Osteoblast (primary cell): ENCODE results near the gene GRM8. TPM values are rescaled to one million over a fixed set of nuclear protein-coding genes. Genes with fewer than 3 reads are reported as not detected.
A peak's percentile ranks its signal among the peaks of the same experiment; 100 is the strongest.

Experiments
- DNase-seq: peaks from one replicate; pipeline ENCODE4 v3.0.0; 2011; ENCODE audit warnings: low spot score, mixed read lengths; ENCODE audit not compliant: insufficient read length; ENCODE audit errors: missing footprints
- H2AFZ ChIP-seq: 2 replicates; pipeline ENCODE4 v1.6.0; 2011; ENCODE audit warnings: mild to moderate bottlenecking, low read length
- H3K27ac ChIP-seq: 2 replicates; pipeline ENCODE4 v1.5.1; 2011; ENCODE audit warnings: mild to moderate bottlenecking, low read depth, low read length, moderate library complexity
- H3K27me3 ChIP-seq: 2 replicates; pipeline ENCODE4 v1.6.0; 2012; ENCODE audit warnings: mild to moderate bottlenecking, control low read depth, inconsistent platforms, low read length, moderate library complexity; ENCODE audit not compliant: insufficient read depth
- H3K36me3 ChIP-seq: 2 replicates; pipeline ENCODE4 v1.5.1; 2011; ENCODE audit warnings: mild to moderate bottlenecking, low read length, control low read depth, moderate library complexity; ENCODE audit not compliant: insufficient read depth
- H3K4me1 ChIP-seq: 2 replicates; pipeline ENCODE4 v1.5.1; 2011; ENCODE audit warnings: mild to moderate bottlenecking, low read length, control low read depth, moderate library complexity; ENCODE audit not compliant: insufficient read depth
- H3K4me2 ChIP-seq: 2 replicates; pipeline ENCODE4 v1.6.0; 2011; ENCODE audit warnings: mild to moderate bottlenecking, low read length; ENCODE audit not compliant: insufficient read depth
- H3K4me3 ChIP-seq: fragments of 200-600 bp; sonication (generic); 3 replicates; pipeline ENCODE4 v1.5.1; 2012; ENCODE audit warnings: mild to moderate bottlenecking, low read length, inconsistent platforms; ENCODE audit not compliant: insufficient read depth
- H3K79me2 ChIP-seq: 2 replicates; pipeline ENCODE4 v1.6.0; 2012; ENCODE audit warnings: mild to moderate bottlenecking, low read length, control low read depth, inconsistent platforms; ENCODE audit not compliant: insufficient read depth
- H3K9me3 ChIP-seq: 2 replicates; pipeline ENCODE4 v1.5.1; 2011; ENCODE audit warnings: low read depth, low read length, control low read depth
- H4K20me1 ChIP-seq: 2 replicates; pipeline ENCODE4 v1.6.0; 2012; ENCODE audit warnings: mild to moderate bottlenecking, low read length, control low read depth; ENCODE audit not compliant: insufficient read depth
- CTCF ChIP-seq: IDR thresholded peaks from 2 replicates; pipeline ENCODE4 v1.5.1; 2011; ENCODE audit warnings: mild to moderate bottlenecking, low read depth, low read length, moderate library complexity; ENCODE audit errors: extremely low read depth
- total RNA-seq: library from RNA; depleted of rRNA; stranded (reverse); fragments of >200 nt; gene quantifications from 2 replicates; pipeline ENCODE4 v1.2.3, GENCODE V29; 2012

GRM8 gene
- total RNA-seq, 1 donor = not detected

- DNase-seq = no peak
- TF ChIP-seq CTCF = no peak
- H3K27me3 ChIP-seq = peaks cover 23% of the 10 kb centered on the region
Observed at GRCh38 chr7:127245607-127246006, 7.1 kb downstream of the GRM8 start.

GRCh38 chr7:127245002-127245401, 7.7 kb downstream of the GRM8 start:
- TF ChIP-seq CTCF = no peak
- Histone ChIP-seq H4K20me1 (no peaks in the 10 kb centered on the region), H3K27me3 (peaks cover 17% of the 10 kb centered on the region), H3K79me2 (no peaks in the 10 kb centered on the region), H3K4me1 (no peaks in the 10 kb centered on the region), H3K4me3 (no peak overlapping the region), H3K36me3 (no peaks in the 10 kb centered on the region), H3K9me3 (no peaks in the 10 kb centered on the region), H3K4me2 (no peak overlapping the region), H2AFZ (no peak overlapping the region), H3K27ac (no peak overlapping the region)
- no peak for DNase-seq

More at GRCh38 chr7:127245607-127246006, 7.1 kb downstream of the GRM8 start:
- Histone ChIP-seq H4K20me1 (no peaks in the 10 kb centered on the region), H3K79me2 (no peaks in the 10 kb centered on the region), H3K36me3 (no peaks in the 10 kb centered on the region), H3K4me2 (peak overlapping the region; percentile 32), H3K27ac (no peak overlapping the region), H3K4me1 (no peaks in the 10 kb centered on the region), H3K4me3 (no peak overlapping the region), H2AFZ (no peak overlapping the region), H3K9me3 (no peaks in the 10 kb centered on the region)

- no peak overlapping the region for H3K4me2 ChIP-seq
- no peak for TF ChIP-seq CTCF
- no peaks in the 10 kb centered on the region for H3K36me3 ChIP-seq
- no peak overlapping the region for H3K27ac ChIP-seq
- H4K20me1 ChIP-seq = no peaks in the 10 kb centered on the region
- H3K9me3 ChIP-seq = no peaks in the 10 kb centered on the region
- H3K4me1 ChIP-seq = no peaks in the 10 kb centered on the region
- H3K4me3 ChIP-seq = no peak overlapping the region
- no peak overlapping the region for H2AFZ ChIP-seq
- H3K79me2 ChIP-seq = no peaks in the 10 kb centered on the region
- no peaks in the 10 kb centered on the region for H3K27me3 ChIP-seq
- DNase-seq = peak; percentile 13
Observed at GRCh38 chr7:127239814-127240213, 12.9 kb downstream of the GRM8 start.

GRCh38 chr7:127233630-127234029, 19.1 kb downstream of the GRM8 start:
- Histone ChIP-seq H3K79me2 (no peaks in the 10 kb centered on the region), H3K4me1 (no peaks in the 10 kb centered on the region), H4K20me1 (no peaks in the 10 kb centered on the region), H3K27me3 (no peaks in the 10 kb centered on the region), H2AFZ (no peak overlapping the region), H3K9me3 (no peaks in the 10 kb centered on the region), H3K27ac (no peak overlapping the region), H3K36me3 (no peaks in the 10 kb centered on the region), H3K4me3 (no peak overlapping the region), H3K4me2 (no peak overlapping the region)
- TF ChIP-seq CTCF = no peak
- DNase-seq = no peak
